Kidney tubule cell (primary cell): ENCODE results near the gene TMEM109.

ENCODE experiments used
- DNase-seq: peaks from one replicate; pipeline ENCODE4 v3.0.0-alpha.2; 2018; ENCODE audit warnings: low spot score

Gene TMEM109, protein sequence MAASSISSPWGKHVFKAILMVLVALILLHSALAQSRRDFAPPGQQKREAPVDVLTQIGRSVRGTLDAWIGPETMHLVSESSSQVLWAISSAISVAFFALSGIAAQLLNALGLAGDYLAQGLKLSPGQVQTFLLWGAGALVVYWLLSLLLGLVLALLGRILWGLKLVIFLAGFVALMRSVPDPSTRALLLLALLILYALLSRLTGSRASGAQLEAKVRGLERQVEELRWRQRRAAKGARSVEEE

GRCh38 chr11:60913793-60914632, at the start of gene TMEM109:
Gene TMEM109 (plus strand): TSS chr11:60914158. CDS start chr11:60919694, 5,536 bp downstream.
- peak; percentile 88 for DNase-seq

GRCh38 chr11:60864856-60865513, 49.0 kb upstream of the TMEM109 start:
- DNase-seq: no peak

- DNase-seq: peak; percentile 47
Observed at GRCh38 chr11:60866911-60867870, 46.8 kb upstream of the TMEM109 start, which contains the start of gene ZP1. Gene ZP1 (plus strand): TSS chr11:60867542. CDS start chr11:60867562, 20 bp downstream.

- DNase-seq: no peak
Observed at GRCh38 chr11:60867871-60868681, 45.9 kb upstream of the TMEM109 start.

DNA sequence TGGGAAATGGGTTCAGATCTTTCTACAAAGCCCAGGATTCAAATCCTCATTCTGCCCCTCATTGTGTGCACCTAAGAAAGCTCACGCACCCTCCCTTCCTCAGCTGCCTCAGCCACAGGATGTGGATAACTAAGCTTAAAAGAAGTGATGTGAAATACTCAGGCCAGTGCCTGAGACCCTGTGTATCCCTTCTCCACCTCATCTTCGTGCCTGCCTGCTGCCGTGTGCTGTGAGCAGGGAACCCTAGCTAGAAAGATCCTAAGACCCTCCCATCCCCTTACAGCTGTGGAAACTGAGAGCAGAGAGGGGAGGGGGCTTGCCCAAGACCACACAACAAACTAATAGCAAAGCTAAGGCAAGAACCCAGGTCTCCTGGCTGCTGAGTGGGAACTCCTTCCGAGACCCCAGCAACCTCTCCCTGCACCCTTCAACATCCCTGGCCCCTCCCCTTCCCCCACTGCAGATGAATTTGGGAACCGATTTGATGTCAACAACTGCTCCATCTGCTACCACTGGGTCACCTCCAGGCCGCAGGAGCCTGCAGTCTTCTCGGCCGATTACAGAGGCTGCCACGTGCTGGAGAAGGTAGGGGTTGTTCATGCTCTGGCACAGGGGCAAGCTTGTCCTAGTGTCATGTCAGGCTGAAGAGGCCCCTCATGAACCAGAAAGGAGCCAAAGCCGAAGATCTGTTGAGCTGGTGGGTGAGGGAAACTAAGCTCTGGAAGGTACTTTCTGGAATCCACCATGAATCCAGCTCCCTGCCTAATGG, 45.1 kb upstream of the TMEM109 start:
- no peak for DNase-seq

GRCh38 chr11:60869451-60869825, 44.5 kb upstream of the TMEM109 start:
- DNase-seq: no peak

DNA sequence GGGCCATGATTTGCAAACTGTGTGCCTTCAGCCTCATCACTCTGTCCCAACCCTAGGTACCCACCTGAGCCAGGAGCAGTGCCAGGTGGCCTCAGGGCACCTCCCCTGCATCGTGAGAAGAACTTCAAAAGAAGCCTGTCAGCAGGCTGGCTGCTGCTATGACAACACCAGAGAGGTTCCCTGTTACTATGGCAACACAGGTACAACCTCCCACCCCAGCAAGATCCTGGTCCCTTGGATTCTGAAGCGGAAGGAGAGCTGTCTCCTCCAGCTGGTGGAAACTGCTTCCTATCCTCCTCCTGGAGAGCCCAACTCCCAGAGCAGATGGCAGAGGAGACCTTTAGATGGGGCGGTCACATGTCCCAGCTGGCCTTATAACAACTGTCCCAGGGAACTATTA, 43.7 kb upstream of the TMEM109 start:
- no peak for DNase-seq

GRCh38 chr11:60870733-60871377, 43.1 kb upstream of the TMEM109 start:
- DNase-seq: no peak

- no peak for DNase-seq
Observed at GRCh38 chr11:60871378-60872061, 42.4 kb upstream of the TMEM109 start.

- DNase-seq: no peak
Observed at GRCh38 chr11:60872124-60872960, 41.6 kb upstream of the TMEM109 start.

- peak; percentile 83 for DNase-seq
Observed at GRCh38 chr11:60872961-60873524, 40.9 kb upstream of the TMEM109 start.

DNA sequence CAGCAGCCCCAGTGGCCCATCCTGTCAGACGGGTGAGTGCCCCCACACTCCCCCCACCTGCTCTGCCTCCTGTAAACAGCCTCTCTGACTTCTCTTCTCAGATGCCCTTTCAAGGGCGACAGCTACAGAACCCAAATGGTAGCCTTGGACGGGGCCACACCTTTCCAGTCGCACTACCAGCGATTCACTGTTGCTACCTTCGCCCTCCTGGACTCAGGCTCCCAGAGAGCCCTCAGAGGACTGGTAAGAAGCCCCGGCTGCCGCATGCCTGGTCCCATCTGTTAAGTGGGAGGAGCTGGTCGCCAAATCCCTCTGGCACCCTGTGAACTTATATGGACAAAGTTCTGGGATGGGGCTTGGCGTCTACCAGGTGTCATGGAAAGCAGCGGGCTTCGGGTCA, 40.4 kb upstream of the TMEM109 start:
- DNase-seq: no peak

DNA sequence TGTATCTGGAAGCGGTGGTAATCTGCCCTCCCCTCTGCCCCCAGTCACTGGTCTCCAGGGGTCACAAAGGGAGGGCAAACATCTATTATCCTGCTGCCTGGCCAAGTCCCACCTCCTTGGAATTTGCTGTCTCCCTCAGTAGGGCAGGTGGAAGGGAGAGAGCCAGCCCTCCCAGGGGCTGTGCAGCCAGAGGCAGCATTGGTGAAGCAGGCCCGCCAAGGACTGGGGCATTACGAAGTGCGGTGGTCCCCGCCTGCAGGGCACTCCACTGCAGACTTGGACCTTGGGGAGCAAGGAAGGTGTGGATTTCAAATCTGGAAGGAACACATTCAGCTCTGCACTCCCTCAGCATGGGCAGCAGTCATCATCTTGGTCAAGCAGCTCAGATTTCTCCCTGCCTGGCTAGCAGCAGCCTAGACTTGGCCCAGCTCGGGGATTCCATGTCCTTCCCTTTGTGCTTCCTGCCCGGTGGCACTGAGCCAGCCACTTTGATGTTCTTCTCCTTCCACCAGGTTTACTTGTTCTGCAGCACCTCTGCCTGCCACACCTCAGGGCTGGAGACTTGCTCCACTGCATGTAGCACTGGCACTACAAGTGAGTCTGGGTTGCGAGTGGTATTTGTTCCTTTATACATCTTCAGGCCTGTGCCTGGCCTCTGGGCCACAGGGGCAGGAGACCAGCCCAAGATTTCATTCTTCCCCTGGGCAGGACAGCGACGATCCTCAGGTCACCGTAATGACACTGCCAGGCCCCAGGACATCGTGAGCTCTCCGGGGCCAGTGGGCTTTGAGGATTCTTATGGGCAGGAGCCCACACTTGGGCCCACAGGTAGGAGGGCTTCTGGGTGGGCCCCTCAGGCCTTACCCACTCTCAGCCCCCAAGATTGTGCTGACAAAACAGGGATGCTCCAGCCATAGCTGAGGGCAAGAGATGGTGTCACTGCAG, 39.3 kb upstream of the TMEM109 start:
- DNase-seq: no peak

- no peak for DNase-seq
Observed at GRCh38 chr11:60875366-60876167, 38.4 kb upstream of the TMEM109 start.

GRCh38 chr11:60876168-60876485, 37.8 kb upstream of the TMEM109 start:
- no peak for DNase-seq
